Smooth muscle cell (in vitro differentiated cells): Measurements from ENCODE around the gene CYP3A5. TPM values are rescaled to one million over a fixed set of nuclear protein-coding genes. Genes with fewer than 3 reads are reported as not detected.

Source experiments
- DNase-seq: peaks from one replicate; lab custom pipeline; 2025; ENCODE audit not compliant: unreplicated experiment; lab: John Stamatoyannopoulos, UW
- H2AFZ ChIP-seq: fragments of 200-600 bp; sonication (generic); 2 replicates; pipeline ENCODE4 v1.6.0; 2016; ENCODE audit warnings: antibody characterized with exemption, low read depth, mild to moderate bottlenecking
- H3F3A ChIP-seq: fragments of 200-600 bp; sonication (generic); 2 replicates; pipeline ENCODE4 v1.6.0; 2017; ENCODE audit warnings: antibody characterized with exemption, low read depth
- H3K27ac ChIP-seq: fragments of 200-600 bp; sonication (generic); 2 replicates; pipeline ENCODE4 v1.5.1; 2016; ENCODE audit warnings: low read depth, mild to moderate bottlenecking
- H3K27me3 ChIP-seq: fragments of 200-600 bp; sonication (generic); 2 replicates; pipeline ENCODE4 v1.6.1; 2016; ENCODE audit warnings: low read depth, mild to moderate bottlenecking
- H3K36me3 ChIP-seq: fragments of 200-600 bp; sonication (generic); 2 replicates; pipeline ENCODE4 v1.5.1; 2016; ENCODE audit warnings: low read depth
- H3K4me1 ChIP-seq: fragments of 200-600 bp; sonication (generic); 2 replicates; pipeline ENCODE4 v1.5.1; 2016; ENCODE audit warnings: low read depth
- H3K4me2 ChIP-seq: fragments of 200-600 bp; sonication (generic); 2 replicates; pipeline ENCODE4 v1.6.0; 2016; ENCODE audit warnings: mild to moderate bottlenecking
- H3K4me3 ChIP-seq: fragments of 200-600 bp; sonication (generic); 2 replicates; pipeline ENCODE4 v1.5.1; 2016; ENCODE audit warnings: mild to moderate bottlenecking
- H3K79me2 ChIP-seq: fragments of 200-600 bp; sonication (generic); 2 replicates; pipeline ENCODE4 v1.6.0; 2016; ENCODE audit warnings: low read depth, mild to moderate bottlenecking
- H3K9ac ChIP-seq: fragments of 200-600 bp; sonication (generic); 2 replicates; pipeline ENCODE4 v1.6.0; 2016; ENCODE audit warnings: low read depth
- H3K9me3 ChIP-seq: fragments of 200-600 bp; sonication (generic); replicated peaks from 2 replicates; pipeline ENCODE4 v1.5.1; 2016; ENCODE audit warnings: low read depth
- H4K20me1 ChIP-seq: fragments of 200-600 bp; sonication (generic); 2 replicates; pipeline ENCODE4 v1.6.0; 2016; ENCODE audit warnings: low read depth
- CTCF ChIP-seq: fragments of 200-600 bp; sonication (generic); IDR thresholded peaks from 2 replicates; pipeline ENCODE4 v1.5.1; 2017; ENCODE audit warnings: borderline replicate concordance, mild to moderate bottlenecking, antibody characterized with exemption; ENCODE audit not compliant: insufficient read depth, poor library complexity, severe bottlenecking
- WGBS: methylation state at CpG from one replicate; pipeline ENCODE4 v1.1.7; 2016; ENCODE audit warnings: low lambda C conversion rate; 5-methylcytosine and 5-hydroxymethylcytosine counted together
- polyA plus RNA-seq: library from polyadenylated mRNA; unstranded; fragments of >200 nt; fragmentation: Nextera tagmentation; extraction: Ambion mirVana; gene quantifications from 2 replicates; pipeline ENCODE4 v1.2.1, GENCODE V29; 2016
- small RNA-seq: library from RNA; depleted of rRNA; stranded (forward); fragments of <200 nt; gene quantifications from one replicate; pipeline ENCODE3, GENCODE V24; 2014
- total RNA-seq: library from RNA; depleted of rRNA; stranded (reverse); fragments of >200 nt; gene quantifications from 2 replicates; pipeline ENCODE4 v1.2.3, GENCODE V29; 2014

The CYP3A5 gene
- total and polyA plus RNA-seq, 2 experiments from 2014 or later = 0.19 TPM; not detected in 1

- H4K20me1 ChIP-seq = no peaks in the 10 kb centered on the region
- DNase-seq = no peak
- no peaks in the 10 kb centered on the region for H3K27me3 ChIP-seq
- H3K9me3 ChIP-seq = no peaks in the 10 kb centered on the region
- no peak for TF ChIP-seq CTCF
- no peak overlapping the region for H3K4me2 ChIP-seq
- no peaks in the 10 kb centered on the region for H3K36me3 ChIP-seq
- no peak overlapping the region for H3K4me3 ChIP-seq
- no peaks in the 10 kb centered on the region for H3K79me2 ChIP-seq
- no peak overlapping the region for H3K9ac ChIP-seq
- H3K27ac ChIP-seq = no peak overlapping the region
- H3K4me1 ChIP-seq = no peaks in the 10 kb centered on the region
- H2AFZ ChIP-seq = no peak overlapping the region
- 94% methylated on average over 7 of the region's 7 CpGs for WGBS
- no peaks in the 10 kb centered on the region for H3F3A ChIP-seq
Measured at GRCh38 chr7:99605527-99605926, 74.3 kb downstream of the CYP3A5 start.

- TF ChIP-seq CTCF = no peak
- DNase-seq = no peak
- Histone ChIP-seq H3K9ac (no peak overlapping the region), H3K79me2 (no peaks in the 10 kb centered on the region), H3K36me3 (no peaks in the 10 kb centered on the region), H3F3A (no peaks in the 10 kb centered on the region), H3K27me3 (no peaks in the 10 kb centered on the region), H3K4me1 (no peaks in the 10 kb centered on the region), H4K20me1 (no peaks in the 10 kb centered on the region), H3K27ac (no peak overlapping the region), H3K4me3 (no peak overlapping the region), H3K4me2 (no peak overlapping the region), H2AFZ (no peak overlapping the region), H3K9me3 (no peaks in the 10 kb centered on the region)
- 65% methylated on average over 7 of the region's 7 CpGs for WGBS
Measured at GRCh38 chr7:99601656-99602310, 78.0 kb downstream of the CYP3A5 start.

DNA sequence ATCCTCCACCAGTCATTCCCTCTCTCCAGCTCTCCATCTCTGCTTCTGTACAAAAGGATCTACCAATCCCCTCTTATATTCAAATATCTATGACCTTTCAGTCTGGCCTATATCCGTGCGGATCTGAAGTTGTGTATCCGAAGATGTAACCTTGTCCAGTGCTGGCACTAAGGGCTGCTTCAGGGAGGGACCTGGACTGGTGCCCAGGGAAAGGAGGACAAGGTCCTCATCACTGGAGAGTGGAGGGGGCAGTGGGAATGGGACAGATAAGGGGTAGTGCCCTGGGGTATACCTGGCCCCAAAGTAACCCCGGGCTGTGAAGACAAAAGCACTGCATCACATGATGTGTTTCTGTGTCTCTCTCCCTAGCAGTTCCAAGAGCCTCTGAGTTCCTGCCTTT, 80.0 kb downstream of the CYP3A5 start:
- Histone ChIP-seq H3K36me3 (no peaks in the 10 kb centered on the region), H3F3A (no peaks in the 10 kb centered on the region), H3K27me3 (no peaks in the 10 kb centered on the region), H3K27ac (no peak overlapping the region), H3K9me3 (no peaks in the 10 kb centered on the region), H3K4me1 (no peaks in the 10 kb centered on the region), H3K79me2 (no peaks in the 10 kb centered on the region), H4K20me1 (no peaks in the 10 kb centered on the region), H2AFZ (no peak overlapping the region), H3K4me2 (no peak overlapping the region), H3K4me3 (no peak overlapping the region), H3K9ac (no peak overlapping the region)
- WGBS = 95% methylated on average over 4 of the region's 4 CpGs
- no peak for TF ChIP-seq CTCF
- DNase-seq = no peak

Small RNA genes within 50 kb of the gene (small RNA-seq; reads per million reads assigned to genes)
- not detected for gene CYP3A51P
- not detected for gene CYP3A7-CYP3A51P

Other genes with a start within 250 kb of the CYP3A5 start
- gene PTCD1, start 241.2 kb downstream of the CYP3A5 start, total RNA-seq = 2.7 and 10.8 TPM in 2 replicates
- gene PTCD1, start 241.2 kb downstream of the CYP3A5 start, polyA plus RNA-seq = 4.5 and 6.6 TPM in 2 replicates
- 23.6 and 27.1 TPM in 2 replicates for gene CPSF4, start 241.1 kb downstream of the CYP3A5 start, total RNA-seq
- 30.3 and 37.0 TPM in 2 replicates for gene CPSF4, start 241.1 kb downstream of the CYP3A5 start, polyA plus RNA-seq
- 1,182 and 2,081 TPM in 2 replicates for gene ATP5MF, start 213.8 kb downstream of the CYP3A5 start, total RNA-seq
- gene ATP5MF, start 213.8 kb downstream of the CYP3A5 start, polyA plus RNA-seq = 698 and 730 TPM in 2 replicates
- 1.6 and 2.5 TPM in 2 replicates for gene ZNF789, start 207.1 kb downstream of the CYP3A5 start, total RNA-seq
- gene ZNF789, start 207.1 kb downstream of the CYP3A5 start, polyA plus RNA-seq = 2.2 and 4.0 TPM in 2 replicates
- gene ZNF394, start 179.7 kb downstream of the CYP3A5 start, total RNA-seq = 14.6 and 27.7 TPM in 2 replicates
- 13.2 and 21.2 TPM in 2 replicates for gene ZNF394, start 179.7 kb downstream of the CYP3A5 start, polyA plus RNA-seq
- gene ZKSCAN5, start 175.3 kb downstream of the CYP3A5 start, total RNA-seq = 16.5 and 20.2 TPM in 2 replicates
- 7.6 and 8.4 TPM in 2 replicates for gene ZKSCAN5, start 175.3 kb downstream of the CYP3A5 start, polyA plus RNA-seq
- gene FAM200A, start 127.9 kb downstream of the CYP3A5 start, total RNA-seq = 10.0 and 12.8 TPM in 2 replicates
- 5.9 and 8.1 TPM in 2 replicates for gene FAM200A, start 127.9 kb downstream of the CYP3A5 start, polyA plus RNA-seq
- gene ZNF655, start 121.4 kb downstream of the CYP3A5 start, total RNA-seq = 55.5 and 67.2 TPM in 2 replicates
- gene ZNF655, start 121.4 kb downstream of the CYP3A5 start, polyA plus RNA-seq = 21.6 and 33.4 TPM in 2 replicates
- 3.3 and 4.7 TPM in 2 replicates for gene TMEM225B, start 81.7 kb downstream of the CYP3A5 start, total RNA-seq
- 3.6 and 5.4 TPM in 2 replicates for gene TMEM225B, start 81.7 kb downstream of the CYP3A5 start, polyA plus RNA-seq
- gene ZSCAN25, start 63.0 kb downstream of the CYP3A5 start, total RNA-seq = 8.0 and 11.5 TPM in 2 replicates
- gene ZSCAN25, start 63.0 kb downstream of the CYP3A5 start, polyA plus RNA-seq = 6.2 and 10.0 TPM in 2 replicates
- gene CYP3A7, start 55.2 kb upstream of the CYP3A5 start, total RNA-seq = 0.99 TPM in 1 of 2 replicates, not detected in the other
- 0.18 TPM in 2 replicates for gene CYP3A7, start 55.2 kb upstream of the CYP3A5 start, polyA plus RNA-seq
- gene CYP3A4, start 104.2 kb upstream of the CYP3A5 start, total RNA-seq = not detected in 2 replicates
- gene CYP3A4, start 104.2 kb upstream of the CYP3A5 start, polyA plus RNA-seq = not detected in 2 replicates
- not detected in 2 replicates for gene CYP3A43, start 148.0 kb upstream of the CYP3A5 start, total RNA-seq
- not detected in 2 replicates for gene CYP3A43, start 148.0 kb upstream of the CYP3A5 start, polyA plus RNA-seq
- not detected in 2 replicates for gene OR2AE1, start 197.0 kb upstream of the CYP3A5 start, total RNA-seq
- not detected in 2 replicates for gene OR2AE1, start 197.0 kb upstream of the CYP3A5 start, polyA plus RNA-seq
- gene TRIM4, start 239.5 kb upstream of the CYP3A5 start, total RNA-seq = not detected in 2 replicates
- gene TRIM4, start 239.5 kb upstream of the CYP3A5 start, polyA plus RNA-seq = not detected in 2 replicates
- gene GJC3, start 249.6 kb upstream of the CYP3A5 start, total RNA-seq = not detected in 2 replicates
- gene GJC3, start 249.6 kb upstream of the CYP3A5 start, polyA plus RNA-seq = not detected in 2 replicates